HEK293 (cell line): ENCODE measurements around the gene DLX6.

ENCODE experiments used
- ATF2 ChIP-seq: fragments of 450-650 bp; formaldehyde crosslinking; IDR thresholded peaks from 2 replicates; pipeline ENCODE4 v1.5.1; 2016; ENCODE audit warnings: missing biosample characterization, missing genetic modification characterization, low read depth
- GLI4 ChIP-seq: fragments of 450-650 bp; formaldehyde crosslinking; IDR thresholded peaks from 2 replicates; pipeline ENCODE4 v1.5.1; 2016; ENCODE audit warnings: missing biosample characterization, missing genetic modification characterization
- GLIS1 ChIP-seq: fragments of 450-650 bp; formaldehyde crosslinking; IDR thresholded peaks from 2 replicates; pipeline ENCODE4 v1.5.1; 2016; ENCODE audit warnings: missing biosample characterization, missing genetic modification characterization
- KLF8 ChIP-seq: fragments of 450-650 bp; formaldehyde crosslinking; IDR thresholded peaks from 2 replicates; pipeline ENCODE4 v1.5.1; 2016; ENCODE audit warnings: missing biosample characterization, missing genetic modification characterization
- PRDM10 ChIP-seq: fragments of 450-650 bp; formaldehyde crosslinking; IDR thresholded peaks from 2 replicates; pipeline ENCODE4 v1.5.1; 2016; ENCODE audit warnings: missing biosample characterization, missing genetic modification characterization
- SCRT2 ChIP-seq: fragments of 450-650 bp; formaldehyde crosslinking; IDR thresholded peaks from 2 replicates; pipeline ENCODE4 v1.5.1; 2016; ENCODE audit warnings: missing biosample characterization, missing genetic modification characterization
- ZBTB21 ChIP-seq: fragments of 450-650 bp; formaldehyde crosslinking; IDR thresholded peaks from 2 replicates; pipeline ENCODE4 v1.5.1; 2017; ENCODE audit warnings: missing biosample characterization, missing genetic modification characterization
- ZBTB48 ChIP-seq: fragments of 450-650 bp; formaldehyde crosslinking; IDR thresholded peaks from 2 replicates; pipeline ENCODE4 v1.5.1; 2016; ENCODE audit warnings: missing biosample characterization, missing genetic modification characterization
- ZBTB8A ChIP-seq: fragments of 450-650 bp; formaldehyde crosslinking; IDR thresholded peaks from 2 replicates; pipeline ENCODE4 v1.5.1; 2016; ENCODE audit warnings: missing biosample characterization, missing genetic modification characterization
- ZNF2 ChIP-seq: fragments of 450-650 bp; formaldehyde crosslinking; IDR thresholded peaks from 2 replicates; pipeline ENCODE4 v1.5.1; 2016; ENCODE audit warnings: missing biosample characterization, missing genetic modification characterization
- ZNF280D ChIP-seq: fragments of 450-650 bp; formaldehyde crosslinking; IDR thresholded peaks from 2 replicates; pipeline ENCODE4 v1.5.1; 2016; ENCODE audit warnings: missing biosample characterization, missing genetic modification characterization
- ZNF350 ChIP-seq: fragments of 450-650 bp; formaldehyde crosslinking; IDR thresholded peaks from 2 replicates; pipeline ENCODE4 v1.5.0; 2017; ENCODE audit warnings: missing biosample characterization, mild to moderate bottlenecking, missing genetic modification characterization
- ZNF366 ChIP-seq: fragments of 450-650 bp; formaldehyde crosslinking; conservative IDR thresholded peaks from 2 replicates; pipeline ENCODE4 v1.5.1; 2016; ENCODE audit warnings: missing biosample characterization, missing genetic modification characterization
- ZNF398 ChIP-seq: fragments of 450-650 bp; formaldehyde crosslinking; IDR thresholded peaks from 2 replicates; pipeline ENCODE4 v1.5.1; 2017; ENCODE audit warnings: missing biosample characterization, missing genetic modification characterization
- ZNF416 ChIP-seq: fragments of 450-650 bp; formaldehyde crosslinking; IDR thresholded peaks from 2 replicates; pipeline ENCODE4 v1.5.1; 2016; ENCODE audit warnings: missing biosample characterization, missing genetic modification characterization
- ZNF513 ChIP-seq: fragments of 450-650 bp; IDR thresholded peaks from 2 replicates; pipeline ENCODE4 v1.5.1; 2018; ENCODE audit warnings: missing biosample characterization, missing genetic modification characterization
- ZNF561 ChIP-seq: fragments of 450-650 bp; IDR thresholded peaks from 2 replicates; pipeline ENCODE4 v1.5.1; 2018; ENCODE audit warnings: missing biosample characterization, missing genetic modification characterization, borderline replicate concordance
- ZNF621 ChIP-seq: fragments of 450-650 bp; formaldehyde crosslinking; IDR thresholded peaks from 2 replicates; pipeline ENCODE4 v1.5.1; 2017; ENCODE audit warnings: missing biosample characterization, missing genetic modification characterization
- TF ChIP-seq, protein P1 (sequence below): fragments of 450-650 bp; formaldehyde crosslinking; IDR thresholded peaks from 2 replicates; pipeline ENCODE4 v1.5.1; 2016; ENCODE audit warnings: missing biosample characterization, missing genetic modification characterization
- TF ChIP-seq, protein P2 (sequence below): fragments of 450-650 bp; formaldehyde crosslinking; IDR thresholded peaks from 2 replicates; pipeline ENCODE4 v1.5.1; 2016; ENCODE audit warnings: missing biosample characterization, missing genetic modification characterization
- TF ChIP-seq, protein P3 (sequence below): fragments of 450-650 bp; formaldehyde crosslinking; IDR thresholded peaks from 2 replicates; pipeline ENCODE4 v1.5.1; 2017; ENCODE audit warnings: missing biosample characterization, missing genetic modification characterization

The DLX6 gene

GRCh38 chr7:97016381-97017191 lies 11.2 kb downstream of the DLX6 start (continued):
- TF ChIP-seq ZNF280D (tag by site-specific recombination) (no peak), ATF2 (tag by site-specific recombination) (no peak), ZNF366 (tag by site-specific recombination) (peak; percentile 49), ZNF513 (tag by site-specific recombination) (no peak), ZNF350 (tag by site-specific recombination) (no peak), PRDM10 (tag by site-specific recombination) (peak; percentile 80), ZNF621 (tag by site-specific recombination) (no peak), ZBTB8A (tag by site-specific recombination) (peak; percentile 99), ZNF561 (tag by site-specific recombination) (0 out of 2 replicates have a peak, but pooled peaks have one; percentile 83), ZBTB48 (peak; percentile 63; the same call in 1 of the 2 replicates), ZBTB21 (tag by site-specific recombination) (no peak; the same call in 1 of the 2 replicates), GLI4 (tag by site-specific recombination) (0 out of 2 replicates have a peak, but pooled peaks have one; percentile 21), ZNF2 (tag by site-specific recombination) (no peak), ZNF416 (tag by site-specific recombination) (no peak), SCRT2 (no peak), KLF8 (tag by site-specific recombination) (peak; percentile 56; the same call in 1 of the 2 replicates), ZNF398 (tag by site-specific recombination) (peak; percentile 70), GLIS1 (peak; percentile 90)
- TF ChIP-seq, protein P1, sequence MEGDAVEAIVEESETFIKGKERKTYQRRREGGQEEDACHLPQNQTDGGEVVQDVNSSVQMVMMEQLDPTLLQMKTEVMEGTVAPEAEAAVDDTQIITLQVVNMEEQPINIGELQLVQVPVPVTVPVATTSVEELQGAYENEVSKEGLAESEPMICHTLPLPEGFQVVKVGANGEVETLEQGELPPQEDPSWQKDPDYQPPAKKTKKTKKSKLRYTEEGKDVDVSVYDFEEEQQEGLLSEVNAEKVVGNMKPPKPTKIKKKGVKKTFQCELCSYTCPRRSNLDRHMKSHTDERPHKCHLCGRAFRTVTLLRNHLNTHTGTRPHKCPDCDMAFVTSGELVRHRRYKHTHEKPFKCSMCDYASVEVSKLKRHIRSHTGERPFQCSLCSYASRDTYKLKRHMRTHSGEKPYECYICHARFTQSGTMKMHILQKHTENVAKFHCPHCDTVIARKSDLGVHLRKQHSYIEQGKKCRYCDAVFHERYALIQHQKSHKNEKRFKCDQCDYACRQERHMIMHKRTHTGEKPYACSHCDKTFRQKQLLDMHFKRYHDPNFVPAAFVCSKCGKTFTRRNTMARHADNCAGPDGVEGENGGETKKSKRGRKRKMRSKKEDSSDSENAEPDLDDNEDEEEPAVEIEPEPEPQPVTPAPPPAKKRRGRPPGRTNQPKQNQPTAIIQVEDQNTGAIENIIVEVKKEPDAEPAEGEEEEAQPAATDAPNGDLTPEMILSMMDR = peak; percentile 97
- TF ChIP-seq, protein P2, sequence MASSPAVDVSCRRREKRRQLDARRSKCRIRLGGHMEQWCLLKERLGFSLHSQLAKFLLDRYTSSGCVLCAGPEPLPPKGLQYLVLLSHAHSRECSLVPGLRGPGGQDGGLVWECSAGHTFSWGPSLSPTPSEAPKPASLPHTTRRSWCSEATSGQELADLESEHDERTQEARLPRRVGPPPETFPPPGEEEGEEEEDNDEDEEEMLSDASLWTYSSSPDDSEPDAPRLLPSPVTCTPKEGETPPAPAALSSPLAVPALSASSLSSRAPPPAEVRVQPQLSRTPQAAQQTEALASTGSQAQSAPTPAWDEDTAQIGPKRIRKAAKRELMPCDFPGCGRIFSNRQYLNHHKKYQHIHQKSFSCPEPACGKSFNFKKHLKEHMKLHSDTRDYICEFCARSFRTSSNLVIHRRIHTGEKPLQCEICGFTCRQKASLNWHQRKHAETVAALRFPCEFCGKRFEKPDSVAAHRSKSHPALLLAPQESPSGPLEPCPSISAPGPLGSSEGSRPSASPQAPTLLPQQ (tag by site-specific recombination) = 0 out of 2 replicates have a peak, but pooled peaks have one; percentile 28
- TF ChIP-seq, protein P3, sequence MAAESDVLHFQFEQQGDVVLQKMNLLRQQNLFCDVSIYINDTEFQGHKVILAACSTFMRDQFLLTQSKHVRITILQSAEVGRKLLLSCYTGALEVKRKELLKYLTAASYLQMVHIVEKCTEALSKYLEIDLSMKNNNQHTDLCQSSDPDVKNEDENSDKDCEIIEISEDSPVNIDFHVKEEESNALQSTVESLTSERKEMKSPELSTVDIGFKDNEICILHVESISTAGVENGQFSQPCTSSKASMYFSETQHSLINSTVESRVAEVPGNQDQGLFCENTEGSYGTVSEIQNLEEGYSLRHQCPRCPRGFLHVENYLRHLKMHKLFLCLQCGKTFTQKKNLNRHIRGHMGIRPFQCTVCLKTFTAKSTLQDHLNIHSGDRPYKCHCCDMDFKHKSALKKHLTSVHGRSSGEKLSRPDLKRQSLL (tag by site-specific recombination) = peak; percentile 51; the same call in 1 of the 2 replicates
